ENCODE data around the gene FBXL7. TPM values are rescaled to one million over a fixed set of nuclear protein-coding genes. Genes with fewer than 3 reads are reported as not detected.

FBXL7 gene
- total and polyA plus RNA-seq, 2 experiments from 2014 or later: 4.5 to 15.2 TPM

- H3K36me3 Mint-ChIP-seq (ENCODE audit: low read depth): peaks cover 40% of the 10 kb centered on the region
- H3K9me3 Mint-ChIP-seq: peaks cover 34% of the 10 kb centered on the region
- no peak for ATAC-seq
- no peak overlapping the region for H3K4me3 ChIP-seq
- no peaks in the 10 kb centered on the region; the same call in 1 of the 2 replicates for H3K36me3 ChIP-seq (ENCODE audit: insufficient read depth)
- DNase-seq (ENCODE audit: low spot score): no peak
- no peak overlapping the region for H2AFZ ChIP-seq
- no peaks in the 10 kb centered on the region for H3K27me3 ChIP-seq (ENCODE audit: insufficient read depth)
- peaks cover 25% of the 10 kb centered on the region for H3K79me2 ChIP-seq (replicated peaks; ENCODE audit: insufficient read depth)
- peaks cover 6% of the 10 kb centered on the region for H3F3A ChIP-seq (replicated peaks; ENCODE audit: low read depth)
- no peak for TF ChIP-seq JUNB (IDR thresholded peaks at IDR 0.05; ENCODE audit: unreplicated experiment)
- no peak for TF ChIP-seq ZNF331 (CRISPR knock-in tag; IDR thresholded peaks at IDR 0.05; ENCODE audit: low read depth)
- TF ChIP-seq EZH2 (IDR thresholded peaks at IDR 0.05; ENCODE audit: low read depth, unreplicated experiment): no peak
- no peak for TF ChIP-seq STAT1 (IDR thresholded peaks at IDR 0.05; ENCODE audit: unreplicated experiment)
- TF ChIP-seq EZH2phosphoT487 (IDR thresholded peaks at IDR 0.05; ENCODE audit: unreplicated experiment): no peak
- no peak for TF ChIP-seq POLR2AphosphoS5 (IDR thresholded peaks at IDR 0.05; ENCODE audit: low read depth)
- TF ChIP-seq REST (IDR thresholded peaks at IDR 0.05; ENCODE audit: unreplicated experiment): no peak
- TF ChIP-seq ZNF114 (CRISPR knock-in tag; IDR thresholded peaks at IDR 0.05): no peak
- TF ChIP-seq, protein P1, sequence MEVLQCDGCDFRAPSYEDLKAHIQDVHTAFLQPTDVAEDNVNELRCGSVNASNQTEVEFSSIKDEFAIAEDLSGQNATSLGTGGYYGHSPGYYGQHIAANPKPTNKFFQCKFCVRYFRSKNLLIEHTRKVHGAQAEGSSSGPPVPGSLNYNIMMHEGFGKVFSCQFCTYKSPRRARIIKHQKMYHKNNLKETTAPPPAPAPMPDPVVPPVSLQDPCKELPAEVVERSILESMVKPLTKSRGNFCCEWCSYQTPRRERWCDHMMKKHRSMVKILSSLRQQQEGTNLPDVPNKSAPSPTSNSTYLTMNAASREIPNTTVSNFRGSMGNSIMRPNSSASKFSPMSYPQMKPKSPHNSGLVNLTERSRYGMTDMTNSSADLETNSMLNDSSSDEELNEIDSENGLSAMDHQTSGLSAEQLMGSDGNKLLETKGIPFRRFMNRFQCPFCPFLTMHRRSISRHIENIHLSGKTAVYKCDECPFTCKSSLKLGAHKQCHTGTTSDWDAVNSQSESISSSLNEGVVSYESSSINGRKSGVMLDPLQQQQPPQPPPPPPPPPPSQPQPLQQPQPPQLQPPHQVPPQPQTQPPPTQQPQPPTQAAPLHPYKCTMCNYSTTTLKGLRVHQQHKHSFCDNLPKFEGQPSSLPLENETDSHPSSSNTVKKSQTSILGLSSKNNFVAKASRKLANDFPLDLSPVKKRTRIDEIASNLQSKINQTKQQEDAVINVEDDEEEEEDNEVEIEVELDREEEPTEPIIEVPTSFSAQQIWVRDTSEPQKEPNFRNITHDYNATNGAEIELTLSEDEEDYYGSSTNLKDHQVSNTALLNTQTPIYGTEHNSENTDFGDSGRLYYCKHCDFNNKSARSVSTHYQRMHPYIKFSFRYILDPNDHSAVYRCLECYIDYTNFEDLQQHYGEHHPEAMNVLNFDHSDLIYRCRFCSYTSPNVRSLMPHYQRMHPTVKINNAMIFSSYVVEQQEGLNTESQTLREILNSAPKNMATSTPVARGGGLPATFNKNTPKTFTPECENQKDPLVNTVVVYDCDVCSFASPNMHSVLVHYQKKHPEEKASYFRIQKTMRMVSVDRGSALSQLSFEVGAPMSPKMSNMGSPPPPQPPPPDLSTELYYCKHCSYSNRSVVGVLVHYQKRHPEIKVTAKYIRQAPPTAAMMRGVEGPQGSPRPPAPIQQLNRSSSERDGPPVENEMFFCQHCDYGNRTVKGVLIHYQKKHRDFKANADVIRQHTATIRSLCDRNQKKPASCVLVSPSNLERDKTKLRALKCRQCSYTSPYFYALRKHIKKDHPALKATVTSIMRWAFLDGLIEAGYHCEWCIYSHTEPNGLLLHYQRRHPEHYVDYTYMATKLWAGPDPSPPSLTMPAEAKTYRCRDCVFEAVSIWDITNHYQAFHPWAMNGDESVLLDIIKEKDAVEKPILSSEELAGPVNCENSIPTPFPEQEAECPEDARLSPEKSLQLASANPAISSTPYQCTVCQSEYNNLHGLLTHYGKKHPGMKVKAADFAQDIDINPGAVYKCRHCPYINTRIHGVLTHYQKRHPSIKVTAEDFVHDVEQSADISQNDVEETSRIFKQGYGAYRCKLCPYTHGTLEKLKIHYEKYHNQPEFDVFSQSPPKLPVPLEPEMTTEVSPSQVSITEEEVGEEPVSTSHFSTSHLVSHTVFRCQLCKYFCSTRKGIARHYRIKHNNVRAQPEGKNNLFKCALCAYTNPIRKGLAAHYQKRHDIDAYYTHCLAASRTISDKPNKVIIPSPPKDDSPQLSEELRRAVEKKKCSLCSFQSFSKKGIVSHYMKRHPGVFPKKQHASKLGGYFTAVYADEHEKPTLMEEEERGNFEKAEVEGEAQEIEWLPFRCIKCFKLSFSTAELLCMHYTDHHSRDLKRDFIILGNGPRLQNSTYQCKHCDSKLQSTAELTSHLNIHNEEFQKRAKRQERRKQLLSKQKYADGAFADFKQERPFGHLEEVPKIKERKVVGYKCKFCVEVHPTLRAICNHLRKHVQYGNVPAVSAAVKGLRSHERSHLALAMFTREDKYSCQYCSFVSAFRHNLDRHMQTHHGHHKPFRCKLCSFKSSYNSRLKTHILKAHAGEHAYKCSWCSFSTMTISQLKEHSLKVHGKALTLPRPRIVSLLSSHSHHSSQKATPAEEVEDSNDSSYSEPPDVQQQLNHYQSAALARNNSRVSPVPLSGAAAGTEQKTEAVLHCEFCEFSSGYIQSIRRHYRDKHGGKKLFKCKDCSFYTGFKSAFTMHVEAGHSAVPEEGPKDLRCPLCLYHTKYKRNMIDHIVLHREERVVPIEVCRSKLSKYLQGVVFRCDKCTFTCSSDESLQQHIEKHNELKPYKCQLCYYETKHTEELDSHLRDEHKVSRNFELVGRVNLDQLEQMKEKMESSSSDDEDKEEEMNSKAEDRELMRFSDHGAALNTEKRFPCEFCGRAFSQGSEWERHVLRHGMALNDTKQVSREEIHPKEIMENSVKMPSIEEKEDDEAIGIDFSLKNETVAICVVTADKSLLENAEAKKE (CRISPR knock-in tag; IDR thresholded peaks at IDR 0.05): no peak
- TF ChIP-seq CREB1 (CRISPR knock-in tag; IDR thresholded peaks at IDR 0.05; ENCODE audit: low read depth): no peak
- no peak for TF ChIP-seq NANOG (IDR thresholded peaks at IDR 0.05; ENCODE audit: borderline replicate concordance)
- TF ChIP-seq, protein P2, sequence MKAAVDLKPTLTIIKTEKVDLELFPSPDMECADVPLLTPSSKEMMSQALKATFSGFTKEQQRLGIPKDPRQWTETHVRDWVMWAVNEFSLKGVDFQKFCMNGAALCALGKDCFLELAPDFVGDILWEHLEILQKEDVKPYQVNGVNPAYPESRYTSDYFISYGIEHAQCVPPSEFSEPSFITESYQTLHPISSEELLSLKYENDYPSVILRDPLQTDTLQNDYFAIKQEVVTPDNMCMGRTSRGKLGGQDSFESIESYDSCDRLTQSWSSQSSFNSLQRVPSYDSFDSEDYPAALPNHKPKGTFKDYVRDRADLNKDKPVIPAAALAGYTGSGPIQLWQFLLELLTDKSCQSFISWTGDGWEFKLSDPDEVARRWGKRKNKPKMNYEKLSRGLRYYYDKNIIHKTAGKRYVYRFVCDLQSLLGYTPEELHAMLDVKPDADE (IDR thresholded peaks at IDR 0.05): no peak
- TF ChIP-seq, protein P3, sequence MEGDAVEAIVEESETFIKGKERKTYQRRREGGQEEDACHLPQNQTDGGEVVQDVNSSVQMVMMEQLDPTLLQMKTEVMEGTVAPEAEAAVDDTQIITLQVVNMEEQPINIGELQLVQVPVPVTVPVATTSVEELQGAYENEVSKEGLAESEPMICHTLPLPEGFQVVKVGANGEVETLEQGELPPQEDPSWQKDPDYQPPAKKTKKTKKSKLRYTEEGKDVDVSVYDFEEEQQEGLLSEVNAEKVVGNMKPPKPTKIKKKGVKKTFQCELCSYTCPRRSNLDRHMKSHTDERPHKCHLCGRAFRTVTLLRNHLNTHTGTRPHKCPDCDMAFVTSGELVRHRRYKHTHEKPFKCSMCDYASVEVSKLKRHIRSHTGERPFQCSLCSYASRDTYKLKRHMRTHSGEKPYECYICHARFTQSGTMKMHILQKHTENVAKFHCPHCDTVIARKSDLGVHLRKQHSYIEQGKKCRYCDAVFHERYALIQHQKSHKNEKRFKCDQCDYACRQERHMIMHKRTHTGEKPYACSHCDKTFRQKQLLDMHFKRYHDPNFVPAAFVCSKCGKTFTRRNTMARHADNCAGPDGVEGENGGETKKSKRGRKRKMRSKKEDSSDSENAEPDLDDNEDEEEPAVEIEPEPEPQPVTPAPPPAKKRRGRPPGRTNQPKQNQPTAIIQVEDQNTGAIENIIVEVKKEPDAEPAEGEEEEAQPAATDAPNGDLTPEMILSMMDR (conservative IDR thresholded peaks at IDR 0.05; ENCODE audit: low read depth in 2 of 2): no peak
- peaks cover 57% of the 10 kb centered on the region for H3K4me1 ChIP-seq (ENCODE audit: insufficient read depth)
- no peaks in the 10 kb centered on the region for H4K20me1 ChIP-seq (replicated peaks; ENCODE audit: insufficient read depth)
- peaks cover 75% of the 10 kb centered on the region for H3K4me1 Mint-ChIP-seq
- H3K4me3 Mint-ChIP-seq: no peak overlapping the region
- H3K9me2 ChIP-seq (ENCODE audit: insufficient read depth): peaks cover 9% of the 10 kb centered on the region; the same call in 1 of the 2 replicates
- H3K27ac ChIP-seq (ENCODE audit: low read depth): peak overlapping the region; percentile 84; the same call in 1 of the 2 replicates
- no peak overlapping the region for H3K27ac Mint-ChIP-seq
- H3K4me2 ChIP-seq: peak overlapping the region; percentile 58
- peaks cover 9% of the 10 kb centered on the region for H3K27me3 Mint-ChIP-seq (ENCODE audit: insufficient read depth, low read depth, poor library complexity)
These were observed 51.1 kb downstream of the FBXL7 start for GRCh38 chr5:15551113-15551504.
